Measurements from ENCODE around the gene ZMYND19. TPM values are rescaled to one million over a fixed set of nuclear protein-coding genes. Genes with fewer than 3 reads are reported as not detected.
A peak's percentile ranks its signal among the peaks of the same experiment; 100 is the strongest.

ZMYND19 gene
- total RNA-seq, 1 donor from 2014 or later, result 30.4 TPM

DNA sequence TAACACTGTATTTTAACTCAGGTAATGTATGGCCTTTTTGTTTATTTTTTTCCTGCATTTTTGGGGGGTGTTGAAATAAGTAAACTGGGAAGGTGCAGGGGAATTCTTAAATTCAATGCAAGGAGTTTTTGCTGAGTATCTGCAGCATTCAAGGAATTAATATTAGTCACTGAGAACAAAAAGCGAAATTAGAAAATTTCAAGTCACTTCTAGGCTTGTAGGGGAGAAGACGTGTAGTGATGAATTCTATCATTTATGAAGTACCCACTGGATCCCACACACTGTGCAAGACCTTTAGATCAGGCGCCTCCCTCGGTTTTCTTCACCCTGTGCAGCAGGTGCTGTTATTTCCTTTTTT lies 29.7 kb upstream of the ZMYND19 start:
- TF ChIP-seq, protein P1, sequence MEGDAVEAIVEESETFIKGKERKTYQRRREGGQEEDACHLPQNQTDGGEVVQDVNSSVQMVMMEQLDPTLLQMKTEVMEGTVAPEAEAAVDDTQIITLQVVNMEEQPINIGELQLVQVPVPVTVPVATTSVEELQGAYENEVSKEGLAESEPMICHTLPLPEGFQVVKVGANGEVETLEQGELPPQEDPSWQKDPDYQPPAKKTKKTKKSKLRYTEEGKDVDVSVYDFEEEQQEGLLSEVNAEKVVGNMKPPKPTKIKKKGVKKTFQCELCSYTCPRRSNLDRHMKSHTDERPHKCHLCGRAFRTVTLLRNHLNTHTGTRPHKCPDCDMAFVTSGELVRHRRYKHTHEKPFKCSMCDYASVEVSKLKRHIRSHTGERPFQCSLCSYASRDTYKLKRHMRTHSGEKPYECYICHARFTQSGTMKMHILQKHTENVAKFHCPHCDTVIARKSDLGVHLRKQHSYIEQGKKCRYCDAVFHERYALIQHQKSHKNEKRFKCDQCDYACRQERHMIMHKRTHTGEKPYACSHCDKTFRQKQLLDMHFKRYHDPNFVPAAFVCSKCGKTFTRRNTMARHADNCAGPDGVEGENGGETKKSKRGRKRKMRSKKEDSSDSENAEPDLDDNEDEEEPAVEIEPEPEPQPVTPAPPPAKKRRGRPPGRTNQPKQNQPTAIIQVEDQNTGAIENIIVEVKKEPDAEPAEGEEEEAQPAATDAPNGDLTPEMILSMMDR (conservative IDR thresholded peaks at IDR 0.05; ENCODE audit: low read depth, low read length), result no peak
- no peak for DNase-seq (ENCODE audit: low read depth)
- H3K4me3 ChIP-seq (ENCODE audit: low read depth, low read length), result peak overlapping the region; percentile 68

DNA sequence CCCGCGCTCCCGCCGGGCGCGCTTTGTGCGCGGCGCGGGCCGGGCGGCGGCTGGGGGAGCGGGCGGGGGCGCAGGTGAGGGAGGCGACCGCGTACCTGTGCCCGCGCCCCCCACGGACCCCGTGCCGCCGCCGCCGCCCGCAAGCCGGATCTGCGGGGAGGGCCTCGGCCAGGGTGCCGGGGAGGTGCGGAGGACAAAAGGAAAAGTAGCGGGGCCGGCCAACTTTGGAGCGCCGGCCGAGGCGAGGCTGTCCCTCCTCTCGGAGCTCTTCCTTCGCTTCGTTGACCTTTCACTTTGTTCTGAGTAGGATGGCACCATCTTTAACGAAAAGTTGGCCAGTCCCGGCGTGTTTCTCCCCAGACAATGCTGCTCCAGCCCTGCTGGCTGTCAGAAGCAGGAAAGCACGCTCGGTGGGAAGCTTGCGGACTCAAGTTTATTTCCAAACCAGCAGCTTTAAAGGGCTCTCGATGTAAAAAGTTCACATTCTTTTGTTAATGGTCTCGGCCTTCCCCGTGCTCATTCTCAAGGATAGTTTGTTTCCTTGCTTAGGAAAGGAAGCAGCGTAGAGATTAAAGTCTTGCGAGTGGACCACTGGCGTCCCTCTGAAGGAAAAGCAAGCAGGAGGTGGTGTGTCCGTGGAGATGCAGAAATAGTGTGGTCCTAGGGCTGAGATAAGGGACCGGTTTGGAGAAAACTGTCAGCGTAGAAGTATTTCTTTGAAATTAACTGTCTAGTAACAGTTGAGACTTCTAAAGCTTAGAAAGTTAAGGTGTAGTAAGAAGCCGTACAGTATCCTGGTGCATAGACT lies 29.1 kb upstream of the ZMYND19 start:
- peak overlapping the region; percentile 68 for H3K4me3 ChIP-seq (ENCODE audit: low read depth, low read length)
- TF ChIP-seq, protein P1 (conservative IDR thresholded peaks at IDR 0.05; ENCODE audit: low read depth, low read length), result no peak
- DNase-seq (ENCODE audit: low read depth), result no peak

DNA sequence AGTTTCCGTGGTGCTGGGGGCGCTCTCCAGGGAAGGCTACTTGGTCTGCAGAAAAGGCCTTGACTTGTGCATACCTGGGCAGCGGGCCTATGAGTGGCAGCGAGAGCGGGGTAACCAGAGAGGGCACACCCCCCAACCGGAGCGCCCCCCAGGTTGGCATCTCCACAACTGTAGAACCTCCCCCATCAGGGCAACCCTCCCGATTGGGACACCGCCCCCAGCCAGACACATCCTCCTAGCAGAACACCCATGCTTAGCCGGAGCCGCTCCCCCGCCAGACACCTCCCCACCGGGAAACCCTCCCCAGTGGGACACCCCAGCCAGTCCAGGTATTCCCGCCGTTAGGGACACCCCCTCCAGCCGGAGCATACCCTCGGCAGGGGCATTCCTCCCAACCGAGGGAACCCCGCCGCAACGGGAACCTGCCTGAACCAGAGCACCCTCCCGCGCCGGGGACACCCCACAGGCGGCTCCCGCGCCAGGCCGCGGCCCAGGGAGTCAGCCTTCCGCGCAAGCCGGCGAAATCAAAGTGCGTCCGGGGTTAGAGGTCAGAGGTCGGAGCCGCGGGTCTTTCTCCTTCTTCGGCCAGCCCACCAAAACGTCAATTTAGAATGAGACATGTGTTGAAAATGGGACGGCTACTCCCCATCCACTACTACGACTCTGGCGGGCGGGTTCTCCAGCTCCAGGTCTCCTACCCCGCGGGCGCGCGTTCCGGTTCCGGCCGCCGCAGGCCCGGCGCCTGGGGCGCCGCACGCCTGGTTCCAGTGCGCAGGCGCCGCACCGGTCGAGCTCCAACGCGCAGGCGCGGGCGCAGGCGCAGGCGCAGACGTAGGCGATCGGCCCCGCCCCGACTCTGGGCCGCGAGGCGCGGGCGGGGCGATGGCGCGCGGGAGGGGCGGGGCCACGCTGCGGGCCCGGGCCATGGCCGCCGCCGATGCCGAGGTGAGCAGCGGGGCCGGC lies 28.1 kb upstream of the ZMYND19 start, which contains the start of gene EHMT1:
Gene EHMT1, plus strand, starts transcription at position 901 of the 963 bp plus-strand sequence. Its CDS starts 24 bp downstream, at position 925.
- TF ChIP-seq, protein P1 (conservative IDR thresholded peaks at IDR 0.05; ENCODE audit: low read depth, low read length), result no peak
- no peak for DNase-seq (ENCODE audit: low read depth)

DNA sequence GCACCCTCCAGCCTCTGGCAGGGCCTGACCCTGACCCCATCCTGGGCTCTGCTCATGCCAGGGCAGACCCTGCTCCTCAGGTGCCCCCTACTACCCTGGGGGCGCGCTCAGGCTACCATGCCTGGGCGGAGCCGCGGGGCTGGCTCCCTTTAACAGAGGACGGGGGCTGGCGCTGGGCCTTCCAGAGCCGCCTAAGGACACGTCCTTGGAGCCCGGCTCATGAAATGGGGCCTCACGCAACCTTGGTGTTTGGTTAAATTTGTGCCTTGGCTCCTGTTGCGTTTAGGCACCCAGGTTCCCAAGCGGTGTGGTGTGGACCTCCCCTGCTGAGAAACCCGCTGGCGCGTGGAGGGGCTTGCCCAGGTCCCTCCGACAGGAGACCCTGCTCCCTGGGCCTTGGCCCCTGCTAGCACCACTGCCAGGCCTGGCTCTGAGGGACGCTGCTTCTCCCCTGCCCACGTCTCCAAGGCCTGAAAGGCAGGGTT lies 25.1 kb upstream of the ZMYND19 start:
- TF ChIP-seq, protein P1 (conservative IDR thresholded peaks at IDR 0.05; ENCODE audit: low read depth, low read length), result no peak
- no peak for DNase-seq (ENCODE audit: low read depth)
- no peak overlapping the region for H3K4me3 ChIP-seq (ENCODE audit: low read depth, low read length)

More for the DNA sequence above, 28.1 kb upstream of the ZMYND19 start, which contains the start of gene EHMT1:
- peak within 1 kb of the TSS; percentile 97 for H3K4me3 ChIP-seq (ENCODE audit: low read depth, low read length)

DNA sequence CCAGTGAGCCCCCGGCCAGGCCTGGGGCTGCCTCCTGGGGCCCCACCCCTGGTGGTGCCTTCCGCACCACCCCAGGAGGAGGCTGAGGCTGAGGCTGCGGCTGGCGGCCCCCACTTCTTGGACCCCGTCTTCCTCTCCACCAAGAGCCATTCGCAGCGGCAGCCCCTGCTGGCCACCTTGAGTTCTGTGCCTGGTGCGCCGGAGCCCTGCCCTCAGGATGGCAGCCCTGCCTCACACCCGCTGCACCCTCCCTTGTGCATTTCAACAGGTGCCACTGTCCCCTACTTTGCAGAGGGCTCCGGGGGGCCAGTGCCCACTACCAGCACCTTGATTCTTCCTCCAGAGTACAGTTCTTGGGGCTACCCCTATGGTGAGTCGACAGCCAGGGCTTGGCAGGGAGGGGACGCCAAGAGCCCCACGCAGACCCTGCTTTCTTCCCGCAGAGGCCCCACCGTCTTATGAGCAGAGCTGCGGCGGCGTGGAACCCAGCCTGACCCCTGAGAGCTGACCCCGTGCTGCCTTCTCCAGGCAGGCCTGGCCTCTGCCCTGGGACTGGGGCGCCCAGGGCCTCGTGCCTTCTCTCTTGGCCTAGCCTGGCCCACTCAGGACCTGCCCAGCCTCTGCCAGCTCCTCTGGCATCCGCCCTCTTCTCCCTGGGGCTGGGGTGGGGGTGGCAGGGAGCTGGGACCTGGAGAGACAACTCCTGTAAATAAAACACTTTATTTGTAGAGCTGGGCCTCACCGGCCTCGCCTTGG lies 24.5 kb upstream of the ZMYND19 start:
- DNase-seq (ENCODE audit: low read depth), result no peak
- H3K4me3 ChIP-seq (ENCODE audit: low read depth, low read length), result no peak overlapping the region
- TF ChIP-seq, protein P1 (conservative IDR thresholded peaks at IDR 0.05; ENCODE audit: low read depth, low read length), result no peak
